Ammon's horn (tissue), 1 donor: ENCODE results near the gene ZNF414.

ENCODE experiments used
- DNase-seq: peaks from one replicate; pipeline ENCODE4 v3.0.0-alpha.2; 2016; ENCODE audit warnings: low spot score

Gene ZNF414

GRCh38 chr19:8463365-8463764, 50.6 kb downstream of the ZNF414 start:
- DNase-seq = no peak

GRCh38 chr19:8462571-8462970, 51.4 kb downstream of the ZNF414 start:
- DNase-seq = no peak

DNA sequence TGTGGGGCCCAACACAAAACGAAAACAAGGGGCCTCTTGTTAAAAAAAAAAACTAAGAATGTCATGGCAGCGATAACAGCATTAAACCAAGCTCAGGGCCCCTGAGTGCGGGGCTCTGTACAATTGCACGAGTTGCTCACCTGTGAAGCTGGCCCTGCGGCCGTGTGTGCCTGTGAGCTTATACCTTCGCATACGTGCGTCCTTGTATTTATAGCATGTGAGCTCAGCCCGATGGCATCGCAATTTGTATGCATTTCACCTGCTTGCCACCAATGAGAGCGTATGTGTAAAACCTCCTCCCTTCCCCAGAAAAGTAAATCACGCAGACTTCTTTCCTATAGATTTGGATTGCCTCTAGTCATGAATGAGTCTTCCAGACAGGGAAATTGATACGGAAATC, 52.1 kb downstream of the ZNF414 start:
- no peak for DNase-seq

DNA sequence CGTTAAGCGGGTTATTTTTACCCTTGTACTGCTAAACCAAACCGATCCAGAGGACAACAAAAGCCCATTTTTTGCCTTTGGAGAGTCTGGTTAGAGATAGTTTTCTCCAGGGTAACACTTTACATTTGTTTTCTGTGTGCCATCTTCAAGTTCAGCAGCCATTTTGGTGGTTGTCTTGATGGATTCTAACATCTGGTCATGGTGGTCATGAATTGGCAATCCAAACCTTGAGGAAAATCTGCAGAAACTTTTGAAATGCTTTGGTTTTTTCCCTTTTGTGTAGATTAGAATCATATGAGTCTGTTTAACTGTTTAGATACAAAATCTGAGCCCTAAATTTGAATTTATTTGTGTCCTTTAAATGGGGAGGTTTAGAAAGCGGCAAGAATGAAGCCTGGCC, 52.6 kb downstream of the ZNF414 start:
- DNase-seq = no peak

DNA sequence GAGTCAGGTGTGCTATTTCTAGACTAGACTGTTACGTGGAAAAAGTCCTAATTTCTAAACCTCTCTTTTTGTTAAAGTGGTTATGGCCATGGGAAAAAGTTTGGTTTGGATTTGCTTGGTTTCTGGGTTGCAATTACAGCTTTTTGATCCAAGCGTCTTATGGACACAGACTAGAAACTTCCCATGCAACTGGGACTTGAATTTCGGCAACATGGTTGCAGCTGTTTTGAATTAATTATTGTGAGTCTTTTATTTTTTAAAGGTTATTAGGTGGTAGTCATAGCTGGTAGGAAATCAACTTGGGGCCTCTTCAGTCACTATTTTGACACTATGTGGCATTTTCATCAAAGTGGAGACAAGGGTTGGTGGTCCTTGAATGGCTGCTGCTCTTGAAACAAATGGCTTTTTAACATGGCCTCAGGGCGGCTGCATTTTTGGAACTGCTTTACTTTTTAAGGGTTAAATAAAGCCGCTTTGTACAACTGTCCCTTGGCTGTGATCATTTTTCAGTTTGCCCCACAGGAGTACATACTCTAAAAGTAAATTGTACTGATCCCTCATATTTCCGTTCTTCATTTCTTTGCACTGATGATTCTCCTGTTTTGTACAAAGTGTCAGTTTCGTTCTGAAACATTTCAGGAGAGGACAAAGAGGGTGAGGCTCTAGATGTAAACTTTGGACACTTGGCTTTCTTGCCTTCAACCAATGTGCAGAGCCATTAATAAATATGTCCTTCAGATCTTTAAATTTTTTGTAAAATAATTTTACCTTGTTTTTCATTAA, 53.3 kb downstream of the ZNF414 start:
- no peak for DNase-seq
